Right renal pelvis (tissue), 4 donors: ENCODE data around the gene CTDSPL2. TPM values are rescaled to one million over a fixed set of nuclear protein-coding genes. Genes with fewer than 3 reads are reported as not detected.
"Not testable (repeated sequence)": the region's sequence is repeated elsewhere in the genome, so short reads cannot be mapped to it uniquely, and the experiment has no call there.

Experiments used
- DNase-seq, 4 donors: peaks; one replicate each; pipeline ENCODE4 v3.0.0-alpha.2; 2013; ENCODE audit warnings: low read depth in 4 of 4, low spot score in 3 of 4, missing footprints in 1 of 4
- polyA plus RNA-seq, 4 donors: library from polyadenylated mRNA; unstranded; fragments of 120-200 nt; gene quantifications; one replicate each; pipeline ENCODE4 v1.2.1, GENCODE V29; 2013; ENCODE audit not compliant: insufficient read length in 4 of 4

The CTDSPL2 gene
- polyA plus RNA-seq = 10 to 100 TPM; 59.7 to 69.1 (median 65.4) TPM

DNA sequence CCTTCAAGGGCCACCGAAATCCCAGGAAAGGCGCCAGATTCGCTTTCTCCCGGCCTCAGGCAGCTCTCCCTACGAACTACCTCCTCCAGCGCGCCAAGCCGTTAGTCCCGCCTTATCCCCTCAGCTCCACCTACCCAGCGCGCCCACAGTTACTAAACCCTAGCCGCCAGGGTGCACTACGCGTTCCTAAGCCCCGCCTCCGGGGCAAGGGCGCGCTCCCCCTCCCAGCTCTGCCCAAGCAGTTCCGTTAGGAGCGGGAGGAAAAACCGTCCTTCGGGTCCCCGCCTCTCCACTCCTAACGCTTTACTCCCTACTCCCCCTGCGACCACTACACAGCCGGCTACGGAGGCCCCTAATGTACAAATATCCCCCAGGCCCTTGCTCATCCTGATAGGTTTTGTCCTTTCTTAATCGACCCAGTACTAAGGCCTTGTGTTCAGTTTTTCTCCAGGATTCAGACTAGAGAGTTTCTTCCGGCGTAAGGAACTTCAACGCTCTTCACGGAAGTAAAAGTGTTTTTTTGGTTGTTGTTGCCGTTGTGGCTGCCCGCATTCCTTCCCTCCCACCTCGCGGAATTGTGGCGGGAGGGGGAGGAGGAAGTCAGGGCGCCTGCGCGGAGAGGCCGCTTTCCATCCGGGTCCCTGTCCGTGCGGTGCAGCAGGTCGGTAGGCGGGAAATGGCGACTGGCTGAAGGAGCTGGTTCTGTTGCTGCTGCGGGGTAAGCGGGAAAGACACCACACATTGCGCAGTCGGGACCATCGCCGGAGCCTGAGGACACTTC lies at the start of gene CTDSPL2:
Gene CTDSPL2 (plus strand): TSS at position 655 of the 781 bp plus-strand sequence. CDS start 31,386 bp downstream, outside the sequence.
- peak; percentile 97 to 98 (median 98) for DNase-seq

DNA sequence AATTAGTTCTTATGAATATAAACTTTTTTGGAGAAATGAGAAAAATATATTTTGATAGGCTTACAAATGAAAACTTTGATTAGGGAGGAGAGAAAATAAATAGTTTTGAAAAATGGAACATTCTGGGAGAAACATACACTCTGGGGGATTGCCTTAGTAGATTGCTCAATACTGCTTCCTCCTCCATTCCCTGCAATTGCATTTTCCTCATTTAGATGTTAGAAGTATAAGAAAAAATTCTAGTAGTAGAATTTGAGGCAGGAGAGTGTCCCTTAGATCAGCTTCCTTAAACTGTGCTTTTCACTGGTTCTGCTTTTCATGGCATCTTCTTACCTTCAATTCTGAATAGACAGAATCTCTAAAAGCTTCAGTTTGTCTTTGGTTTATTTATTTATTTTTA lies 46.2 kb upstream of the CTDSPL2 start:
- DNase-seq = no peak

- DNase-seq = no peak
These were observed 42.0 kb upstream of the CTDSPL2 start for GRCh38 chr15:44385344-44385942.

DNA sequence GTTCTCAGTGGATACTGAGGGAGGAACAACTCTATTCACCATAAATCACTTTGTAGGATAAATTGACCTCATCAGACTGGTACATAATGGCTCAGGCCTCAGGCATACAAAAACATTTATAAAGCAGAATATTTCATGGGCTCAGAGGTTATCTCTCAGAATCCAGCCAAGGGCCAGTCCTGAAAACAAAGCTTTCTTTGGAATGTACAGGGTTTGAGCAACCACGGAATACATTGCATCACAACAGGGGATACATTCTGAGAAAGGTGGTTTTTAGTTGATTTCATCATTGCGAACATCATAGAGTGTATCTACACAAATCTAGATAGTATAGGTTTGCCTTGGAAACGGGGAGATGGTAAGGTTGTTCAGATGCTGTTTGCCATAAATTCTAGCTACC lies 33.4 kb upstream of the CTDSPL2 start:
- DNase-seq = no peak

DNA sequence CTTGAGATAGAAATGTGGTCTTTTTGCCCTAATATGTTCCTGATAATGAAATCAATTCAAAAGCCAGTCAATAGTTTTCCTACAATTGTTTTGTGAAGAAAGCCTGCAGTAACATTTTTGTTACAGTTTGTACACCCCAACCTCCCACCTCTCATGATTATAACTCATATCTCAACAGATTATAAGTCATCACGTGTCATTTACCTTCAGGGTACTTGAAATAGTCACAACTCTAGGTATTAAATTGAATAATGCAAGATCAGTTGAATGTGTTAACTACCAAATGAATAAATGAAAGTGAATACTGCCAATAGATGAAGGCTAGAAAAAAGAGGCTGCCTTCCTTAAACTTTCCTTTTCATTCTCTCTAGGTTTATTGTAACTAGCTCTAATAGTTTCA lies 32.9 kb upstream of the CTDSPL2 start:
- DNase-seq = no peak

DNA sequence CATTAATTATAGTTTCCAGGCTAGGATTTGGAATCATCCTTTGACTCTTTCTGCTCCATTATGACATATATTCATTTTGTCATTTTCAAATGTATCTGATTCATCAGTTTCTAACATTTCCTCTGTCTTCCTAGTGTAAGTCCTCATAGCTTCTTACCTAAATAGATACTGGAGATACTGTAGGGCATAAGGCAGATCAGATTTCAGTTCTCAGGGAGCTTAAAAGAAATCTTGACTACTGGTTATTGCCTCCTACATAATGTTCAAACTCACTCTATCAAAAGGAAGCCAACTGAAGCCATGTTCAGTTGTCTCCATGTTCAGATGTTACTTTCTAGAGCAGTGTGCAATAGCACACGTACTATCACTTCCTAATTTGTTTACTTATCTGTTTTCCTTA lies 29.6 kb upstream of the CTDSPL2 start:
- DNase-seq = no peak

DNA sequence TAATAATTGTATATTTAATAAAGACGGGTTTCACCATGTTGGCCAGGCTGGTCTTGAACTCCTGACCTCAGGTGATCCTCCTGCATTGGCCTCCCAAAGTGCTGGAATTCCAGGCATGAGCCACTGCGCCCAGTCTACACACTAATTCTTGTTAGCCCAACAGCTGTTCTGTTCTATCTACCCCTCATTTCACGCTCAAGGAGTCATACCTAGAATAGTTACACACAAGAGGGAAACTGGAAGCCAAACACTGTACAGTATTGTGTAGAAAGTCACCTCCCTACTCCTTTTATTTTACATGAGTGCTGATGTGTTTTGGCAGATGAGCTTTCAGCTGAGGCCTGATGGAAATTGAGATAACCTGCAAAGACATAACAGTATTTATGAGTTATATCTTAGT lies 13.4 kb upstream of the CTDSPL2 start:
- DNase-seq = no peak

GRCh38 chr15:44427756-44428724 lies 611 bp downstream of the CTDSPL2 start:
- peak; percentile 5 to 36 (median 26) for DNase-seq

GRCh38 chr15:44435893-44436667 lies 8.7 kb downstream of the CTDSPL2 start:
- DNase-seq = no peak

DNA sequence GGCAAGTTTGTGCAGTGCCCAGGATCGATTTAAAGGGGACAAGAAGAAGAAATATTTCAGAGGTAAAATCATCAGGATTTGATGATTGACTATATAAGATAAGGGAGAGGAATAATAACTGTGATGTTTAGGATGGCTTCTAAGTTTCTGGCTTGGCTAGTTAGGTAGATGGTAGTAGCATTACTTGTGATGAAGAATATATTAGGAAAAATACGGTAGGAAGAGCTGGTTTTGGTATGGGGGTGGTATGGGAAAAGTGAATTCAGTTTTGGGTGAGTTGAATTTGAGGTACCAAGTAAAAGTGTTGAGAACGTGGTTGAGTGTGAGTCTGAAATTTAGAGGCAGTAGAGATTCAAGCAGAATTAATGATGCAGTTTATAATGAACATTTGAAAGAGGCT lies 11.0 kb downstream of the CTDSPL2 start:
- DNase-seq = no peak

- DNase-seq = no peak
These were observed 13.7 kb downstream of the CTDSPL2 start for GRCh38 chr15:44441095-44441501.

- no peak for DNase-seq
These were observed 16.1 kb downstream of the CTDSPL2 start for GRCh38 chr15:44443515-44443914.

DNA sequence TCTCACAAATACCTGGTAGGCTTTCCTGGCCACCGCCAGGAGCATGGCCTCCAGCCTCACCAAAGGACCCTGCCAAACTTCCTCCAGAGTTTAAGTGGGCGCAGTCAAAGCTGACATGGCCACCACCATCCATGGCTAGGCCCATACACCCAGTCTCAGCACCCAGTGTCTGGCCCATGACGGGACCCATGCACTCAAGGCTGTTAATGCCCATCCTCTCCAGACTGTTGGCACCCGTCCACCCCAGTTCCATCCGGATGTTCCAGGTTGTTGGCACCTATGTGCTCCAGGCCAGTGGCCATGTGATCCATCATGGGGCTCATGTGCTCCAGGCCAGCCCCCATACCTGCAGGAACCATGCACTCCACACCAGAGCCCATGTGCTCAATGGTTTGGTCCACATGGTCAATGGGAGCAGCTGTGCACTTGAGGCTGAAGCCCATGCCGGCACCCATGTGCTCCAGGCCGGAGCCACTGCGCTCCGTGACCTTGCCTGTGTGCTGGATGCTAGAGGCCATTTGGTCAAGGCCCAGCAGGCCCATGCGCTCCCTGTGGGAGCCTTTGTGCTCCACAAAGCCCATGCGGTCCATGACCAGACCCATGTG lies 20.4 kb downstream of the CTDSPL2 start:
- no peak for DNase-seq

DNA sequence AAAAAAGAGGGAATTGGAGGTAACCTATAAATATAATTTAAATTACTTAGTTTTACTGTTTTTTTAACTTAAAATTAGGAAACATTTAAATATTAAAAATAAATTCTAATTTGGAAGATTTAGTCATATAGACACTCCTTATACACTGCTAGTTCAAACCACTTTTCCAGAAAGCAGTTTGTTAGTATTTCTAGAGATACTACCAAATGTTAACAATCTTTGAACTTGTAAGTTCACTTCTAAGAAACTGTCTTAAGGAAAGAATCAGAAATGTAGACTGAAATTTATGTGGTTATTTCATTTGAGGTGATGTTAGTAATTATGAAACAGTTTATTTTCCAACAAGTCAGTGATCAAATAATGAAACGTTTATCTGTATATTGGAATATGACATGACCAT lies 22.7 kb downstream of the CTDSPL2 start:
- no peak for DNase-seq

DNA sequence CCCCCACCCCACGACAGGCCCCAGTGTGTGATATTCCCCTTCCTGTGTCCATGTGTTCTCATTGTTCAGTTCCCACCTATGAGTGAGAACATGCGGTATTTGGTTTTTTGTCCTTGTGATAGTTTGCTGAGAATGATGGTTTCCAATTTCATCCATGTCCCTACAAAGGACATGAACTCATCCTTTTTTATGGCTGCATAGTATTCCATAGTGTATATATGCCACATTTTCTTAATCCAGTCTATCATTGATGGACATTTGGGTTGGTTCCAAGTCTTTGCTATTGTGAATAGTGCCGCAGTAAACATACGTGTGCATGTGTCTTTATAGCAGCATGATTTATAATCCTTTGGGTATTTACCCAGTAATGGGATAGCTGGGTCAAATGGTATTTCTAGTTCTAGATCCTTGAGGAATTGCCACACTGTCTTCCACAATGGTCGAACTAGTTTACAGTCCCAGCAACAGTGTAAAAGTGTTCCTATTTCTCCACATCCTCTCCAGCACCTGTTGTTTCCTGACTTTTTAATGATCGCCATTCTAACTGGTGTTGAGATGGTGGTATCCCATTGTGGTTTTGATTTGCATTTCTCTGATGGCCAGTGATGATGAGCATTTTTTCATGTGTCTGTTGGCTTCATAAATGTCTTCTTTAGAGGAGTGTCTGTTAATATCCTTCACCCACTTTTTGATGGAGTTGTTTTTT lies 26.3 kb downstream of the CTDSPL2 start:
- DNase-seq = not testable (repeated sequence)

DNA sequence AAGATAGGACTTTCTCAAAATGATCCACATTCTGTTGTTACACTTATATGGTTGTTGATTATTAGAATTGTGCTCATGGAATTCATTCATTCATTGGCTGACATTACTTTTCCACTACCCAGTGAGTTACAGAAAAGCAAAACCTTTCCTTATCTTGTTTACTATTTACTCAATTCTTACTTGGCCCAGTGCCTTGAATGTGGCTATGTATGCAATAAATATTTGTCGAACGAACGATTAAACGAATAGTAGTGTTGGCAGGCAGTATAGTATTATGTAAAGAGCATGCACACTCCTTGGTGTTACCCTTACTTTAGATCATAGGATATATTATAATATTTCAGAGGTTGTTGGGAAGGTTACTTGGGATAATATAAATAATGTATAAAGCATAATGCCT lies 31.0 kb downstream of the CTDSPL2 start:
- DNase-seq = no peak

GRCh38 chr15:44468709-44469385 lies 41.4 kb downstream of the CTDSPL2 start:
- no peak for DNase-seq

DNA sequence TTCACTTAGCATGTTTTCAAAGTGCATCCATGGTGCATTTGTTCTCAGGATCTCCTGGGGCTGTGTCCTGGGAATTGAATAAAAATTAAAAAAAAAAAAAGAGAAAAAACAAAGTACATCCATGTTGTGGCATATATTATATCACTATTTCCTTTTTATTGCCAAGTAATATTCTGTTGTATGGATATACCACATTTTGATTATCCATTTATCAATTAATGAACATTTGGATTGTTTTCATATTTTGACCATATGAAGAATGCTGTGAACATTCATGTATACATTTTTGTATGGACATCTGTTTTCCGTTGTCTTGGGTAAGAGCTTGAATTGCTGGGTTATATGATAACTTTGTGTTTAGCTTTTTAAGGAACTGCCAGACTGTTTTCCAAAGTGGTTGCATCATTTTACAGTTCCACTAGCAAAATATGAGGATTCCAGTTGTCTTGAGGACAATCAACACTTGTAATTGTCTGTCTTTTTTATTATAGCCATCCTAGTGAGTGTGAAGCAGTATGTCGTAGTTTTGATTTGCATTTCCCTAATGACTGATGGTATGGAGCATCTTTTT lies 44.5 kb downstream of the CTDSPL2 start:
- DNase-seq = no peak
